ENCODE data around the gene IRF6.

The IRF6 gene

GRCh38 chr1:209825591-209826434 is 19.9 kb upstream of the IRF6 start:
- DNase-seq (ENCODE audit: low read depth in 2 of 2), result no peak
- TF ChIP-seq CTCF (IDR thresholded peaks at IDR 0.05; ENCODE audit: low read depth, low read length), result no peak

GRCh38 chr1:209823143-209824041 is 17.4 kb upstream of the IRF6 start:
- peak; percentile 67 for TF ChIP-seq CTCF (IDR thresholded peaks at IDR 0.05; ENCODE audit: low read depth, low read length)
- DNase-seq (ENCODE audit: low read depth in 2 of 2), result peak; percentile 83 to 96
- peak overlapping the region in 1 of 2 donors; percentile 1 for H3K4me3 ChIP-seq (replicated peaks in 1 of 2; ENCODE audit: low read depth in 2 of 2, low read length in 2 of 2)

More at GRCh38 chr1:209825591-209826434, 19.9 kb upstream of the IRF6 start:
- no peak overlapping the region for H3K4me3 ChIP-seq (replicated peaks in 1 of 2; ENCODE audit: low read depth in 2 of 2, low read length in 2 of 2)

- TF ChIP-seq CTCF (IDR thresholded peaks at IDR 0.05; ENCODE audit: low read depth, low read length), result no peak
- no peak overlapping the region for H3K4me3 ChIP-seq (replicated peaks in 1 of 2; ENCODE audit: low read depth in 2 of 2, low read length in 2 of 2)
- DNase-seq (ENCODE audit: low read depth in 2 of 2), result no peak
These were observed 16.8 kb upstream of the IRF6 start for GRCh38 chr1:209822706-209823105.

- TF ChIP-seq CTCF (IDR thresholded peaks at IDR 0.05; ENCODE audit: low read depth, low read length), result no peak
These were observed 15.0 kb upstream of the IRF6 start for GRCh38 chr1:209820986-209821385.

GRCh38 chr1:209819058-209819457 is 13.1 kb upstream of the IRF6 start:
- DNase-seq (ENCODE audit: low read depth in 2 of 2), result no peak
- H3K4me3 ChIP-seq (replicated peaks in 1 of 2; ENCODE audit: low read depth in 2 of 2, low read length in 2 of 2), result no peak overlapping the region
- TF ChIP-seq CTCF (IDR thresholded peaks at IDR 0.05; ENCODE audit: low read depth, low read length), result no peak

More at GRCh38 chr1:209820986-209821385, 15.0 kb upstream of the IRF6 start:
- no peak for DNase-seq (ENCODE audit: low read depth in 2 of 2)
- H3K4me3 ChIP-seq (replicated peaks in 1 of 2; ENCODE audit: low read depth in 2 of 2, low read length in 2 of 2), result no peak overlapping the region

GRCh38 chr1:209817691-209818090 is 11.7 kb upstream of the IRF6 start:
- no peak for TF ChIP-seq CTCF (IDR thresholded peaks at IDR 0.05; ENCODE audit: low read depth, low read length)
- H3K4me3 ChIP-seq (replicated peaks in 1 of 2; ENCODE audit: low read depth in 2 of 2, low read length in 2 of 2), result no peak overlapping the region
- DNase-seq (ENCODE audit: low read depth in 2 of 2), result no peak
